HG03575 (cell line): ENCODE data around the gene VAV1.
"Not testable (repeated sequence)": the region's sequence is repeated elsewhere in the genome, so short reads cannot be mapped to it uniquely, and the experiment has no call there.

Source experiments
- ATAC-seq: cut with Tn5 transposase; IDR thresholded peaks from one replicate; pipeline ENCODE4 v1.9.1; 2021; ENCODE audit not compliant: unreplicated experiment, insufficient number of reproducible peaks, low FRiP score; ENCODE audit errors: extremely low read depth

The VAV1 gene

GRCh38 chr19:6828698-6829633 is 56.5 kb downstream of the VAV1 start:
- no peak for ATAC-seq

- not testable (repeated sequence) for ATAC-seq
Measured at GRCh38 chr19:6829829-6830228, 57.3 kb downstream of the VAV1 start.

DNA sequence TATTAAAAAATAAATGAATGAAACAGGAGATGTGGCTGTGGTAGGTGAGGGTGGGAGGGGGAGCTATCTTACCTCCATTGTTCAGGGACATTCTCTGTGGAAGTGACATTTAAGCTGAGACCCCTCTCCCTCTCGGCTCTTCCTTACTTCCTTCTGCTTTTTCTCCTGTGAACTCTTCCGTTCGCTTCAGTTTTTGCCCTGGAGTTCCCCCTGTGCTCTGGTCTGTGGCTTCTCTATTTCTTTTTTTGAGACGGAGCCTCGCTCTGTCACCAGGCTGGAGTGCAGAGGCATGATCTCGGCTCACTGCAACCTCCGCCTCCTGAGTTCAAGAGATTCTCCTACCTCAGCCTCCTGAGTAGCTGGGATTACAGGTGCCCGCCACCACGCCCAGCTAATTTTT is 58.6 kb downstream of the VAV1 start:
- not testable (repeated sequence) for ATAC-seq

- no peak for ATAC-seq
Measured at GRCh38 chr19:6832412-6832811, 59.9 kb downstream of the VAV1 start.

GRCh38 chr19:6833166-6833790 is 60.8 kb downstream of the VAV1 start:
- no peak for ATAC-seq

GRCh38 chr19:6834433-6834832 is 61.9 kb downstream of the VAV1 start:
- ATAC-seq: no peak

- ATAC-seq: no peak
Measured at GRCh38 chr19:6835501-6835900, 63.0 kb downstream of the VAV1 start.

- ATAC-seq: no peak
Measured at GRCh38 chr19:6837525-6837924, 65.0 kb downstream of the VAV1 start.

- ATAC-seq: no peak
Measured at GRCh38 chr19:6838062-6838655, 65.7 kb downstream of the VAV1 start.

- no peak for ATAC-seq
Measured at GRCh38 chr19:6842871-6843607, 70.5 kb downstream of the VAV1 start.

- ATAC-seq: no peak
Measured at GRCh38 chr19:6847828-6848200, 75.3 kb downstream of the VAV1 start.

DNA sequence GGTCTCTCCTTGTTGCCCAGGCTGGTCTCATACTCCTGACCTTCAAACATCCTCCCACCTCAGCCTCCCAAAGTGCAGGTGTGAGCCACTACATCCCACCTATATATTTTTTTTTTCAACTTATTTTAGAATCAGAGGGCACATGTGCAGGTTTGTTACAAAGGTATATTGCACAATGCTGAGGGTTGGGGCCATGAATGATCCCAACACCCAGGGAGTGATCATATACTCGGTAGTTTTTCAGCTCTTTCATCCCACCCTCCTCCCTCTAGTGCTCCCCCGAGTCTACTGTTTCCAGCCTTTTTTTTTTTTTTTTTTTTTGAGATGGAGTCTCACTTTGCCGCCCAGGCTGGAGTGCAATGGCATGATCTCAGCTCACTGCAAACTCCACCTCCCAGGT is 76.5 kb downstream of the VAV1 start:
- ATAC-seq: no peak

DNA sequence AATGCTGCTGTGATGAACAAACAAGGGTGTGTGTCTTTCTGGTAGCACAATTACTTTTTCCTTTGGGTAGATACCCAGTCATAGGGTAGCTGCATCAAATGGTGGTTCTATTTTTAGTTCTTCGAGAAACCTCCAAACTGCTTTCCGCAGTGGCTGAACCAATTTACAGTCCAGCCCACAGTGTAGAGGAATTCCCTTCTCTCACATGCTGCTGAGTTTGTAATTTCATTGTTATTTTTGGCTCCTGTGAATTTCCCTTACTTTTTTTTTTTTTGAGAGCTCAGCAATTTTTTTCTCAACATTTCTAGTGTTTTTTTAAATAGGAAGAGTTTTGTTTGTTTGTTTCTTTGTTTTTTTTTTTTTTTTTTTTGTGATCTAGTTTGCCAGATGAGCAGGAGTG is 77.4 kb downstream of the VAV1 start:
- no peak for ATAC-seq

DNA sequence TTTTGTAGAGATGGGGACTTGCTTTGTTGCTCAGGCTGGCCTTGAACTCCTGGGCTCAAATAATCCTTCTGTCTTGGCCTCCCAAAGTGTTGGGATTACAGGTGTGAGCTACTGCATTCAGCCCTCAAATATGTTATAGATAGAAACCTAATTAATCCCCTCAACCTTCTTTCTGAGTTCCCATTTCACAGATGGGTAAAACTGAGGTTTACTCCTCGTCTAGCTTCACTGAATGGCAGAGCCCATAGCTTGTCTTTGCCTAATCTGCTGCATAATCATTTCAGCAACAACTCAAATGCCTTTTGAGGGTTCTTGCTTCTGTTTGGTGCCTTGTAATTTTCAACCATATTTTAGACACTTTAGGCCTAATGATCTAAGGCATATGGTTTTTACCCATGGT is 78.9 kb downstream of the VAV1 start:
- no peak for ATAC-seq

DNA sequence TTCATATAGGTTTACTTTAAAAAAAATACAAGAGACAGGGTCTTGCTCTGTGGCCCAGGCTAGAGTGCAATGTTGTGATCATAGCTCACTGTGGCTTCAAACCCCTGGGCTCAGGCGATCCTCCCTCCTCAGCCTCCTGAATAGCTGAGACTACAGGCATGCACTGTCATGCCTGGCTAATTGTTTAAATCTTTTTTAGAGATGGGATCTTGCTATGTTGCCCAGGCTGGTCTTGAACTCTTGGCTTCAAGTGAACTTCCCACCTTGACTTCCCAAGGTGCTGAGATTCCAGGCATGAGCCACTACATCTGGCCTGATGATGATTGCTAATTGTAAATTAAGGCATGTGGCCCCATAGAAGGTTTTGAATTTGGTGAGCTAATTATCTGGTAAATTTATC is 79.5 kb downstream of the VAV1 start:
- ATAC-seq: no peak

GRCh38 chr19:6853868-6854267 is 81.4 kb downstream of the VAV1 start:
- no peak for ATAC-seq

- no peak for ATAC-seq
Measured at GRCh38 chr19:6854758-6855157, 82.2 kb downstream of the VAV1 start.

DNA sequence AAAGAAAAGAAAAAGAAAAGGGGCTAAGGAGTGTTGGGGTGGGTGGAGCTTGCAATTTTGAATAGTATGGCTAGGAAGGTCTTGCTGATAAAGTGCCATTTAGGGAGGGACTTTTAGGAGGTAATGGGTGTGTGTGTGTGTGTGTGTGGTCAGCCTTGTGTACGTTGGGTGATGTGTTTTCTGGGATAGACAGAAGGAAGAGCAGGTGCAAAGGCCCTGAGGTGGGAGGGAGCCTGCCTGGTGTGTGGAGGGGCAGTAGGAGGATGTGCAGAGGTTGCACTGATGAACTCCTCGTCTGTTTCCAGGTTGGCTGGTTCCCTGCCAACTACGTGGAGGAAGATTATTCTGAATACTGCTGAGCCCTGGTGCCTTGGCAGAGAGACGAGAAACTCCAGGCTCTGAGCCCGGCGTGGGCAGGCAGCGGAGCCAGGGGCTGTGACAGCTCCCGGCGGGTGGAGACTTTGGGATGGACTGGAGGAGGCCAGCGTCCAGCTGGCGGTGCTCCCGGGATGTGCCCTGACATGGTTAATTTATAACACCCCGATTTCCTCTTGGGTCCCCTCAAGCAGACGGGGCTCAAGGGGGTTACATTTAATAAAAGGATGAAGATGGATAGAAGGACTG is 84.4 kb downstream of the VAV1 start:
- no peak for ATAC-seq

- no peak for ATAC-seq
Measured at GRCh38 chr19:6861683-6862286, 89.3 kb downstream of the VAV1 start.
